Keratinocyte (primary cell): ENCODE results near the gene UCP2.

Source experiments
- CTCF ChIP-seq, 3 experiments: IDR thresholded peaks in 1 of 3; conservative IDR thresholded peaks in 1 of 3; optimal IDR thresholded peaks in 1 of 3; 2 replicates in 2 of 3; 3 replicates in 1 of 3; pipeline versions ENCODE3 to v1.5.1; 2011; ENCODE audit warnings: low read length in 3 of 3, mild to moderate bottlenecking in 3 of 3, moderate library complexity in 2 of 3, control low read depth in 1 of 3, inconsistent platforms in 1 of 3; ENCODE audit not compliant: insufficient read depth in 2 of 3; ENCODE audit errors: extremely low read depth in 1 of 3
- EZH2 ChIP-seq: IDR thresholded peaks from one replicate; pipeline ENCODE4 v1.6.1; 2012; ENCODE audit warnings: inconsistent platforms, mild to moderate bottlenecking, low read length, moderate library complexity

- TF ChIP-seq CTCF (optimal IDR thresholded peaks at IDR 0.05 in 1 of 3, IDR thresholded peaks at IDR 0.05 in 1 of 3, conservative IDR thresholded peaks at IDR 0.05 in 1 of 3; ENCODE audit: extremely low read depth in 1 of 3, insufficient read depth in 2 of 3, low read length in 3 of 3) (no peak), EZH2 (no peak)
These were observed 30.8 kb downstream of the UCP2 start for GRCh38 chr11:73951797-73952196.
